ENCODE data around the gene PIGS.

The PIGS gene

GRCh38 chr17:28549236-28550132 lies 21.8 kb downstream of the PIGS start:
- TF ChIP-seq CTCF (IDR thresholded peaks at IDR 0.05; ENCODE audit: insufficient read depth, low read depth, low read length, missing control alignments), result no peak
- no peak for DNase-seq (ENCODE audit: low read depth)
- no peak overlapping the region for H3K4me3 ChIP-seq (ENCODE audit: low read length)

GRCh38 chr17:28548417-28549130 lies 22.8 kb downstream of the PIGS start:
- TF ChIP-seq CTCF (IDR thresholded peaks at IDR 0.05; ENCODE audit: insufficient read depth, low read depth, low read length, missing control alignments), result no peak
- H3K4me3 ChIP-seq (ENCODE audit: low read length), result no peak overlapping the region
- DNase-seq (ENCODE audit: low read depth), result no peak

- no peak overlapping the region for H3K4me3 ChIP-seq (ENCODE audit: low read length)
- TF ChIP-seq CTCF (IDR thresholded peaks at IDR 0.05; ENCODE audit: insufficient read depth, low read depth, low read length, missing control alignments), result peak; percentile 90
- DNase-seq (ENCODE audit: low read depth), result peak; percentile 60
Measured at GRCh38 chr17:28547623-28548416, 23.5 kb downstream of the PIGS start.

GRCh38 chr17:28547096-28547622 lies 24.2 kb downstream of the PIGS start:
- TF ChIP-seq CTCF (IDR thresholded peaks at IDR 0.05; ENCODE audit: insufficient read depth, low read depth, low read length, missing control alignments), result no peak
- H3K4me3 ChIP-seq (ENCODE audit: low read length), result no peak overlapping the region
- DNase-seq (ENCODE audit: low read depth), result no peak

- TF ChIP-seq CTCF (IDR thresholded peaks at IDR 0.05; ENCODE audit: insufficient read depth, low read depth, low read length, missing control alignments), result no peak
- H3K4me3 ChIP-seq (ENCODE audit: low read length), result no peak overlapping the region
- DNase-seq (ENCODE audit: low read depth), result no peak
Measured at GRCh38 chr17:28545787-28546415, 25.4 kb downstream of the PIGS start.

- no peak overlapping the region for H3K4me3 ChIP-seq (ENCODE audit: low read length)
- DNase-seq (ENCODE audit: low read depth), result no peak
- no peak for TF ChIP-seq CTCF (IDR thresholded peaks at IDR 0.05; ENCODE audit: insufficient read depth, low read depth, low read length, missing control alignments)
Measured at GRCh38 chr17:28545141-28545503, 26.2 kb downstream of the PIGS start.

All from epithelial cell of esophagus (primary cell).